GM21723 (cell line): ENCODE measurements around the gene OTP.
"Not testable (repeated sequence)": the region's sequence is repeated elsewhere in the genome, so short reads cannot be mapped to it uniquely, and the experiment has no call there.

Experiments used
- ATAC-seq: cut with Tn5 transposase; IDR thresholded peaks from one replicate; pipeline ENCODE4 v1.9.1; 2021; ENCODE audit warnings: mild to moderate bottlenecking, moderate library complexity; ENCODE audit not compliant: unreplicated experiment

Gene OTP

GRCh38 chr5:77616920-77617319 is 21.6 kb downstream of the OTP start:
- no peak for ATAC-seq

- not testable (repeated sequence) for ATAC-seq
These were observed 29.6 kb downstream of the OTP start for GRCh38 chr5:77608927-77609326.

GRCh38 chr5:77607324-77607723 is 31.2 kb downstream of the OTP start:
- no peak for ATAC-seq

GRCh38 chr5:77606279-77606678 is 32.2 kb downstream of the OTP start:
- ATAC-seq = no peak

GRCh38 chr5:77599679-77600078 is 38.8 kb downstream of the OTP start:
- no peak for ATAC-seq

- ATAC-seq = no peak
These were observed 48.2 kb downstream of the OTP start for GRCh38 chr5:77590347-77590746.

GRCh38 chr5:77588175-77588574 is 50.3 kb downstream of the OTP start:
- ATAC-seq = no peak

- ATAC-seq = no peak
These were observed 52.4 kb downstream of the OTP start for GRCh38 chr5:77586101-77586500.

- ATAC-seq = not testable (repeated sequence)
These were observed 56.4 kb downstream of the OTP start for GRCh38 chr5:77582143-77582542.
